Epithelial cell of umbilical artery (primary cell): ENCODE measurements around the gene SPATA3. TPM values are rescaled to one million over a fixed set of nuclear protein-coding genes. Genes with fewer than 3 reads are reported as not detected.

ENCODE experiments used
- total RNA-seq: library from RNA; depleted of rRNA; stranded (reverse); fragments of >200 nt; gene quantifications from 2 replicates; pipeline ENCODE4 v1.2.3, GENCODE V29; 2014

SPATA3 gene
- not detected in 2 replicates for total RNA-seq

DNA sequence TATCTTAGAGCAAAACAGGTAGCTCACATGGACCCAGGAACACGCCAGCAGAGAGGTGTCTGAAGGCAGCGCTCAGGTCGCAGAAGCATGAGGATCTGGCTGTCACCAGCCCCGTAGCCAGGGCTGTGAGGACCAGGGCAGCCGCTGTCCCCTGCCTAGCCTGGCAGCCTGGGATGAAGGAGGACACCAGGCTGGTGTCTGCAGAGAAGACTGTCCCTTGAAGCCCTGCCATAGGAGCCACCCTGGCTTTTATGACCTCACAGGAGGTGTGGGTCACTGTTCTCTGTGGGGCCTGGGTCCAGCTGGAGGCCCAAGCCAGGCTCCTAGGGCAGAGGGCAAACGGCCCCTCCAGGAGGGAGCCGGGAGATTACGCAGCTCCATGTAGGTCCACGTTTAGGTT lies at the start of gene SPATA3:
Gene SPATA3 (plus strand): TSS at position 301 of the 400 bp plus-strand sequence. CDS start 113 bp downstream, outside the sequence.

DNA sequence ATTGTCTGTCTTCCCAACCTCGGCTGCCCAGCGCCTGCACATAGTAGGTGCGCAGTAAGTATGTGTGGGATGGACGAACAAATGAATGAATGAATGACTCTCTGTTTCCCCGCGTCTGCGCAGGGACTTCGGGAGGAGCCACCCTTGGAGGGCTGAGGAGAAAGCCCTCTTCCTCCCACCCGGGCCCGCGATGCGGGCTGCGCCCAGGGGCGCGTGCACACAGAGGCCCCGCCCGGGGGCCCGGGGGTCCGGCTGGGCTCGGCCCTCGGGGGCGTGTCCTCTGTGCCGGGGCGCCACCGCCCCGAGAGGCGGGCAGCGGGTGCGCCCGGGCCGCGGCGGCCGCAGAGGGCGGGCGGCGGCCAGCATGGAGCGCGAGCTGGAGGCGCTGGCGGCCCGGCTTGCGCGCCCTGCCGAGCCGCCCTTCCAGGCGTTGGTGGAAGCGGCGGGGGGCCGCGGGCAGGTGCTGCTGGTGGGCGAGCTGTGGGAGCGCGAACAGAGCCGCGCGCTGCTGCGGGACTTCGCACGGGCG lies 41.3 kb downstream of the SPATA3 start, which contains the start of gene C2orf72:
Gene C2orf72 (plus strand): TSS at position 322 of the 529 bp plus-strand sequence. CDS start 43 bp downstream, at position 365.

DNA sequence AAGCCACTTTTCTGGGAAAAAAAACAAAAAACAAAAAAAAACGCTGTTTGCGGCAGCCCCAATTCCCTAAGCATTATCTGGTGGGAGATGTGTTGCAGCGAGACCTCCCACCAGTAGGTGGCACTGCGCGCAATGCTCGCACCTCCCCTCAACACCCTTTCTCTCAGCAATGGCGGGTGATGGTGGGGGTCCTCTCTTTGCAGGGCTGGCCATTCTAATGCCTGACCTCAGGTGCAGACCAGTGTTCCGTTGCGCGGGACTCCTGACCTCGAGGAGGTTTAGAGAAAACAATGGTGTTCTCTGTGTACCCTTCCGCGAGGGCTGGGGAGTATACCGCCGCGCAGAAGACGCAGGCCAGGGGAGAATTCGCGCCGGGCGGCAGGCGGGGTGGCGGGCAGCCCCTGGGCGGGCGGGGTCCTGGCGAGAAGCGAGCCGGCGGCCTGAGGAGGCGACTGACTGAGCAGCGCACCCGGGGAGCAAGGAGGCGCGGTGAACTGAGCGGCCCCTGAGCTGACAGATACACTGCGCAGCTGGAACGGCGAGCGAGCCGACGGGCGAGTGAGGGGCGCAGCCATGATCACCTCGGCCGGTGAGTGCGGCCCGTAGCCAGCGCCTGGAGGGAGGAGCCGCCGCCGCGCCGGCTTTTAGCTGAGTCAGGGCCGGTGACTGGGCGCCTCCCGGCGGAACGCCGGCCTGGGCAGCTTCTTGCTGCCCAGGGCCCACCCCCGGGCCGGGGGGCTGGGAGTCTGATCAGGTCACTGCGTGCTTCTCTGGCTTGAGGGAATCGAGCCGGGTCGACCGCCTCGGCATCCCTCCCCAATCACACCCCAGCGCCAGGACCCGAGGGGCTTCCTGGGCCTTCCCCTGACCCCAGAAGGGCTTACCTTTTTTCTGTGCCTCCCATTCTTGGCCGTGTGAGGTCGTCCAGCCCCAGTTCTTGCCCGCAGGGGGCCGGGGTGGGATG lies 60.8 kb downstream of the SPATA3 start, which contains the start of gene PSMD1:
Gene PSMD1 (plus strand): TSS at position 415 of the 964 bp plus-strand sequence. CDS start 159 bp downstream, at position 574.

Other genes starting within 250 kb of the SPATA3 start
- gene ITM2C, start 131.2 kb upstream of the SPATA3 start, total RNA-seq, result 12.0 and 15.6 TPM in 2 replicates
- gene GPR55, start 70.9 kb upstream of the SPATA3 start, total RNA-seq, result not detected in 2 replicates
- gene C2orf72, start 41.4 kb downstream of the SPATA3 start, total RNA-seq, result not detected in 2 replicates
- 156 and 160 TPM in 2 replicates for gene PSMD1, start 60.7 kb downstream of the SPATA3 start, total RNA-seq
- under 0.01 and 2.1 TPM in 2 replicates for gene HTR2B, start 128.9 kb downstream of the SPATA3 start, total RNA-seq
- 15.9 and 18.4 TPM in 2 replicates for gene ARMC9, start 202.5 kb downstream of the SPATA3 start, total RNA-seq